GM18526 (cell line): ENCODE results near the gene CRYGN.

Experiments
- POLR2A ChIP-seq: IDR thresholded peaks from 3 replicates; pipeline ENCODE4 v1.6.1; 2011; ENCODE audit not compliant: insufficient read length; ENCODE audit errors: extremely low read depth

Gene CRYGN

GRCh38 chr7:151388430-151388829, 51.5 kb downstream of the CRYGN start:
- no peak for TF ChIP-seq POLR2A

DNA sequence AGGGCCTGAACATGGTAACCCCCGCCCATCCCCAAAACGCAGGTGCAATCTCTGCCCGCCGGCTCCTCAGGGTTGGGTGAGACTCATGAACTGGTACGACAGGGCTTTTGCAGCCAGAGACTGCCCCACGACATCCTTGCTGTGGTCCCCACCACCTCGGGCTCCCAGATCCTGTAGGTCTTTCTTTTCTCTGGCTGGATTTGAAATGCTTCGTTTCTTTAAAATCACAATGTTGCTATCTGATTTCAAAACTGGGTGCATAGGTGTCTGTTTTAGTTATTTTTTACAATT, 52.0 kb downstream of the CRYGN start:
- no peak for TF ChIP-seq POLR2A

DNA sequence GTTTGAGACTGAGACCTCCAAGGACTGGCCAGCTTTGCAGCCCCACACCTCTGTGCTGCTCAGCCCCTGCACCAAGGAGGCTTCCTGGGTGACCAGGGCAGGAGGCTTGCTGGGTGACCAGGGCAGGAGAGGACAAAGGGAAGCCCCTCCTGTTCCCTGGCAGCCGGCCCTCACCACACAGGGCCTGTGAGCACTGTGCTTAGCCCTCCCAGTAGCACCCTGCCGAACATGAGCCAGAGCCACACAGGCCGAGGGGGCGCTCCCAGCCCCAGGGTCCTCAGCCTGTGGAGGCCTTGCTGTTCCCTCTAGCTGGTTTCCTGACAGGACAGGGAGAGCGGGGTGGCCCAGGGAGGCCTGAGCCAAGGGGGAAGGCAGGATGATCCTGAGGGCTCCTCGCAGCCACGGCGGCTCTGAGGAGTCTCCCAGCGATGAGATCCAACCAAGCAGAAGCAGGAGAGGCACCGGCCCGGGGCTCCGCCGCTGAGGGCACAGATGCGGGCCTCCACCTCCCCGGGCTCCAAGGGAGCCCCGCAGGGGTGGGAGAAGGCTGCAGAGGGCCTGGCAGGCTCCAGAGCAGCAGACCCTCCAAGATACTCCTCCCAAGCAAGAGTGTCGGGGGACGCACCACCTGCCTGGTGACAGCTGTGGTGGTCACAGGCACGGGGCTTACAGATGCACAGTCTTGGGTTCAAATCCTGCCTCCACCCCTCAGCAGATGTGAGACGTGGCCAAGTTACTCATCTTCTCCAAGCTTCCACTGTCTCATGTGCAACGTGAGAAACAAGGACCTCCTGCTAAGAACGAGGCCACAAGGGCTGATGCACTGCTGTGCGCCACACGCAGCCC, 52.6 kb downstream of the CRYGN start:
- no peak for TF ChIP-seq POLR2A

DNA sequence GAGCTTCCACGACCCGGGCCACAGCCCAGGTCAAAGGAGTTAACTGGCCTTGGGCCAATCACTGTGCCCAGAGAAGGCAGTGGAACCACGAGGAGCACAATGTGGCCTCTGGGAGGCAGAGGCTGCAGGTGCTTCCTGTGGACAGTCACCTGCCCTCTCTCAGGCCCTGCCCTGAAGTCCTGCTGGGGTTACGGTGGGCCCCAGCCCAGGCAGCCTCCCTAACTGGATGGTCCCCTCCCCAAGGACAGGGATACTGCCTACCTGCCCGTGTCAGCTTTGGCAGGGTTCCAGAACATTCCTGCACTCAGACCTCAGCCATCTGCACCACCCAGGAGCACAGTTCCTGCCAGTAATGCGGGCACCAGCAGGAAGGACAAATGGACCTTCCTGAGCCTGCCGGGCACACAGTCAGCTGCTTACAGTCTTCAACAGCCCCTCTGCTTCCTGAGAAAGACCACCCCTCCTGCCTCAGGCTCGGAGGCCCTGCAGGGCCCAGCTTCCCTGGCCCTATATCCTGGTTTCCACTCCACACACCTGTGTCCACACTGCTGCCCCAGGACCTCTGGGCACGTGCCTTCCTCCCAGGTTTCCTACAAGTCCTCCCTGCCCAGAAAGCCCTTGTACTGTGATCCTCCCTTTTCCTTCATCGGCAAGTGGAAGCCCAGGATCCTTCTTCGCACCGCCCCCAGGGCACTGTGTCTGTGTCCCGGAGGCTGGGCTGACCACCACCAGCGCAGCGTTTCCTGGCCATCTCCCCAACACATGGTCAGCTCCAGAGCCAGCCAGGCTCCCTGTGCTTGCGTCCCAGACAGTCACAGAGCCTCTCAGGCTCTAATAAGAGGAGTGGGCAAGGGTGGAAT, 53.4 kb downstream of the CRYGN start:
- TF ChIP-seq POLR2A: no peak

DNA sequence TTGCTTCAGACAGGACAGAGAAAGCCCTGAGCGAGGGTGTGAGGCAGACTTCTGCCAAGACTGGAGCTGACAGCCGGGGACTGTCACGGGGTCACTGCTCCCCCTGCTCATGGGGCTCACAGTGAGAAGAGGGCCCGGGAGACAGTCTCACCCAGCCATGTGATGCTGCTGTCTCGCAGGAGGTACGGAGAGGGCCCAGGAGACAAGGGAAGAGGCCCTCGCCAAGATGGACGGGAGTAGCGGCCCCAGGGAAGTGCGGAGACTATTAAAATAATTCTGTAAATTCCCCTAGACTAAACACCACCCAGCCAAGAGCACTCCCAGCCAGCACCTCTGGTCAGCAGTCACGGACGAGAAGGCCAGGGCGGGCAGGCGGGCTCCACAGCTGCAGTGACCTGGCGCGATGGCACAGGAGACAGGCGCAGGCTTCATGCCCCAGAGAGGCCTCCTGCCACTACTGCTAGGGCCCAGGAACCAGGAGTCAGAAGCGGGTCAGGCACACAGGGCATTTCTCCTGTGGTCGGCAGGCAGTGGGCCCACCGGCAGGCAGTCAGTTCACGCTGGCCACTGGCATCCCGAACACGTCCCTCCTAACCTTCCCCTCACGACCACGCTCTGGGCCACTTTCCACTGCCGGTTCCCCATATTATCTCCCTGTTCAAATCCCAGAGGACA, 54.2 kb downstream of the CRYGN start:
- TF ChIP-seq POLR2A: no peak

GRCh38 chr7:151384776-151385625, 54.9 kb downstream of the CRYGN start:
- TF ChIP-seq POLR2A: no peak

- TF ChIP-seq POLR2A: no peak
Measured at GRCh38 chr7:151384352-151384697, 55.6 kb downstream of the CRYGN start.

- no peak for TF ChIP-seq POLR2A
Measured at GRCh38 chr7:151383638-151384351, 56.1 kb downstream of the CRYGN start.

- no peak for TF ChIP-seq POLR2A
Measured at GRCh38 chr7:151382079-151382885, 57.7 kb downstream of the CRYGN start.

GRCh38 chr7:151381348-151382078, 58.4 kb downstream of the CRYGN start:
- TF ChIP-seq POLR2A: no peak

- TF ChIP-seq POLR2A: no peak
Measured at GRCh38 chr7:151381098-151381347, 58.9 kb downstream of the CRYGN start.

DNA sequence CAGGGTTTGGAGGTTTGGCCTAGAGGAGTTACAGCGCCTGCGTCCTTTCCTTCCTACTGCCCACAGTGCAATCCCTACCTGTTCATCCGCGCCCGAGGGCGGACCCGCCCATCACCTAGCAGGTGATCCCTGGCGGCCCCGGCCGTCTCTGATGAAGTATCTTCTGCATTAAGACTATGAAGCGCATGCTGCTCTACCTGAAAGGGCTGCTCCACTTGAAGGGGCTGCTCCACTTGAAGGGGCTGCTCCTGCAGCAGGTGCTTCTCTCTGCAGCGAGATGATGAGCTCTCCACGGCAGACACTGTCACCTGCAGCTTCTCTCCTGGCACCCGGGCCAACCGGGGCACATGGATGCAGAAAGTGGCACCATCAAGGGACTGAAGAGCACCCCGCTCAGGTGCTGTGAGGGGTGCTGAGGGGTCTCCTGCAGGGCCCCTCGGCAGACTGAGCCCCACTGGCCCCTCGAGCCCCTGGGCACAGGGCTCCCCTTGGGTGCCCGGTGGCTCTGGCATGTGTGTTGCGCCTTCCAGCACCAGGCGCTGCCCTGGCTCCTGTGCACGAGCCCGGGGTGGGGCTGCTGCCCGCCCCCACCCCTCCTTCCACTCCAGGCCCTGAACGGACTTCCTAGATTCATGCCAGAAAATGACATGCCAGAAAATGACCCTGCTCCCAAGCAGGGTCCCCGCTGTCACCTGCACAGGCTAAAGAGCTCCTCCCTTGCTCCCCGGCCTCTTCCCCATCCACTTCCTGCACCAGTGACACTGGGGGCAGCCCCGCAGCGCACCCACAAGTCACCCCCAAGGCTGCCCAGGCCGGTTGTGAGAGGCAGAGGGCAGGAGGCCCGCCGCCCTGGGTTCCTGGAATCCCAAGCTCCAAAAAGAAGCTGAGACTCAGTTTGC, 59.5 kb downstream of the CRYGN start:
- no peak for TF ChIP-seq POLR2A

GRCh38 chr7:151379534-151380198, 60.3 kb downstream of the CRYGN start:
- no peak for TF ChIP-seq POLR2A
